ENCODE results near the gene HEATR3. TPM values are rescaled to one million over a fixed set of nuclear protein-coding genes. Genes with fewer than 3 reads are reported as not detected.

Gene HEATR3
- total RNA-seq, 1 experiment from 2014 or later, result 41.8 TPM

- no peak for TF ChIP-seq CTCF (conservative IDR thresholded peaks at IDR 0.05; ENCODE audit: low read depth, low read length)
- BruUV-seq (replicated peaks), result TSS peak; percentile 27
- Histone ChIP-seq H3K4me3 (ENCODE audit: low read depth, low read length, poor library complexity, severe bottlenecking) (no peak overlapping the region), H3K27me3 (replicated peaks; ENCODE audit: insufficient read depth, low read depth, low read length, poor library complexity) (no peaks in the 10 kb centered on the region), H3K36me3 (ENCODE audit: insufficient read depth, low read length, poor library complexity, severe bottlenecking) (peaks cover 34% of the 10 kb centered on the region), H3K27ac (ENCODE audit: low read depth, low read length, poor library complexity, severe bottlenecking) (no peak overlapping the region), H3K9me3 (ENCODE audit: low read depth, low read length, poor library complexity, severe bottlenecking) (no peaks in the 10 kb centered on the region), H3K4me1 (ENCODE audit: insufficient read depth, low read length, poor library complexity, severe bottlenecking) (peaks cover 31% of the 10 kb centered on the region)
- ChIA-PET POLR2A (ENCODE audit: low non-redundant PET) (no interaction called here), CTCF (no interaction called here)
- DNase-seq (ENCODE audit: low spot score), result no peak
- intact Hi-C loops (cut with micrococcal nuclease; ENCODE audit: unreplicated experiment), result no loop called here
Measured at GRCh38 chr16:50036426-50036825, 29.3 kb upstream of the HEATR3 start.

DNA sequence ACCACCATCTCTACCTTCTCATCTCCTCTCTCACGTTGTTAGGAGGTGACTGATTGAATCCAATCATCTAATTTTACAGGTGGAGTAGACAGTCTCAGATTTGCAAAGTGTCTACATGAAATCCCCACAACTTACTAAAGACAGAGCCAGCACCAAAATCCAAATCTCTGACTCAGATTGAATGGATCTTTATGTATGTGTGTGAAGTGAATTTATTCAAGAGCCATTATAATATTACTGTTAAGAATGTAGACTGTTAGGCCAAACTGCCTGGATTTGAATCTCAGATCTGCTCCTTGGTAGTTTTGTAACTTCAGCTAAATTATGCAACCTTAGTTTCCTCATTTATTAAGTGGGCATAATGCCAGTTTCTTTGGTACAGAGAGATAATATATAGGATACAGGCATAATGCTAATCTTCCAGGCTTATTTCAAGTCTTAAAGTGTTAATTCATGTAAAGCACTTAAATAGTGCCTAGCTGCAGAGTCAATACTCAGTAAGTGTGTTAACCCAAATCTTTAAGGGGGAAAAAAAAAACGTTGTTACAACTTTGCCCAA lies 28.0 kb upstream of the HEATR3 start:
- POLR2A ChIA-PET (ENCODE audit: low non-redundant PET), result interaction anchor here (0.6 kb wide), 1 partner anchor 337 kb away, joined by 22 read pairs; no protein-coding TSS in a partner anchor
- Histone ChIP-seq H3K27me3 (replicated peaks; ENCODE audit: insufficient read depth, low read depth, low read length, poor library complexity) (no peaks in the 10 kb centered on the region), H3K4me1 (ENCODE audit: insufficient read depth, low read length, poor library complexity, severe bottlenecking) (peaks cover 21% of the 10 kb centered on the region), H3K27ac (ENCODE audit: low read depth, low read length, poor library complexity, severe bottlenecking) (peak overlapping the region; percentile 4), H3K36me3 (ENCODE audit: insufficient read depth, low read length, poor library complexity, severe bottlenecking) (peaks cover 34% of the 10 kb centered on the region), H3K9me3 (ENCODE audit: low read depth, low read length, poor library complexity, severe bottlenecking) (no peaks in the 10 kb centered on the region), H3K4me3 (ENCODE audit: low read depth, low read length, poor library complexity, severe bottlenecking) (no peak overlapping the region)
- no TSS peak for BruUV-seq (replicated peaks)
- TF ChIP-seq EZH2 (IDR thresholded peaks at IDR 0.05; ENCODE audit: borderline replicate concordance, low read depth, low read length, poor library complexity, severe bottlenecking) (no peak), CTCF (conservative IDR thresholded peaks at IDR 0.05; ENCODE audit: low read depth, low read length) (no peak)
- intact Hi-C loops (cut with micrococcal nuclease; ENCODE audit: unreplicated experiment), result no loop called here
- DNase-seq (ENCODE audit: low spot score), result peak; percentile 55
- CTCF ChIA-PET, result no interaction called here

DNA sequence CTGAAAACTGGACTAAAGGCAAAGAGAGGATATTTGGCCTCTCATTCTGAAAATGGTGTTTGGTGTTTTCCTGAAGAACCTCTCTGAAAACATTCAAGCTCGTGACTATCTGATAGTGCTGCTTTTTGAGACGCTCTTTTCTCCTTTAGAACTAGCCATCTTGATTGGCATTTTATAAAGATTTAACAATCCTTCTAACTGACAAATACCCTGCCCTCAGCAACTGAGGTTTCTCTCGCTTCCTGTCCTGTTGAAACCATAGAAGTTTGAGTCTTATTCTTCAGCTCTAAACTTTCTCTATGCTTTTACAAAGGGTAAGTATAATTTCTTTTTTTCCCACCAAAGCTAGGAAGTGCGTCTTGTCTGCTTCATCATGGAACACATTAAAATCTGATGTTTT lies 27.5 kb upstream of the HEATR3 start:
- Histone ChIP-seq H3K4me3 (ENCODE audit: low read depth, low read length, poor library complexity, severe bottlenecking) (no peak overlapping the region), H3K36me3 (ENCODE audit: insufficient read depth, low read length, poor library complexity, severe bottlenecking) (peaks cover 31% of the 10 kb centered on the region), H3K9me3 (ENCODE audit: low read depth, low read length, poor library complexity, severe bottlenecking) (no peaks in the 10 kb centered on the region), H3K27me3 (replicated peaks; ENCODE audit: insufficient read depth, low read depth, low read length, poor library complexity) (no peaks in the 10 kb centered on the region), H3K4me1 (ENCODE audit: insufficient read depth, low read length, poor library complexity, severe bottlenecking) (peaks cover 21% of the 10 kb centered on the region), H3K27ac (ENCODE audit: low read depth, low read length, poor library complexity, severe bottlenecking) (peak overlapping the region; percentile 4)
- POLR2A ChIA-PET (ENCODE audit: low non-redundant PET), result interaction anchor here (0.6 kb wide), 1 partner anchor 338 kb away, joined by 22 read pairs; no protein-coding TSS in a partner anchor
- CTCF ChIA-PET, result interaction anchor here (0.6 kb wide), 1 partner anchor 29 kb away, joined by 8 read pairs; no protein-coding TSS in a partner anchor
- DNase-seq (ENCODE audit: low spot score), result no peak
- intact Hi-C loops (cut with micrococcal nuclease; ENCODE audit: unreplicated experiment), result no loop called here
- BruUV-seq (replicated peaks), result no TSS peak
- TF ChIP-seq EZH2 (IDR thresholded peaks at IDR 0.05; ENCODE audit: borderline replicate concordance, low read depth, low read length, poor library complexity, severe bottlenecking) (no peak), CTCF (conservative IDR thresholded peaks at IDR 0.05; ENCODE audit: low read depth, low read length) (no peak)
